Upper lobe of left lung (tissue), 4 donors: Measurements from ENCODE around the gene SEC11A.

Experiments used
- EP300 ChIP-seq, 4 donors: sonication (generic); formaldehyde crosslinking; IDR thresholded peaks; one replicate each; pipeline ENCODE4 v1.5.1; 2017; ENCODE audit warnings: antibody characterized with exemption in 4 of 4, control low read depth in 2 of 4
- POLR2AphosphoS5 ChIP-seq, 2 donors: sonication (generic); formaldehyde crosslinking; IDR thresholded peaks; one replicate each; pipeline ENCODE4 v1.5.1; 2017; ENCODE audit warnings: antibody characterized with exemption in 2 of 2

DNA sequence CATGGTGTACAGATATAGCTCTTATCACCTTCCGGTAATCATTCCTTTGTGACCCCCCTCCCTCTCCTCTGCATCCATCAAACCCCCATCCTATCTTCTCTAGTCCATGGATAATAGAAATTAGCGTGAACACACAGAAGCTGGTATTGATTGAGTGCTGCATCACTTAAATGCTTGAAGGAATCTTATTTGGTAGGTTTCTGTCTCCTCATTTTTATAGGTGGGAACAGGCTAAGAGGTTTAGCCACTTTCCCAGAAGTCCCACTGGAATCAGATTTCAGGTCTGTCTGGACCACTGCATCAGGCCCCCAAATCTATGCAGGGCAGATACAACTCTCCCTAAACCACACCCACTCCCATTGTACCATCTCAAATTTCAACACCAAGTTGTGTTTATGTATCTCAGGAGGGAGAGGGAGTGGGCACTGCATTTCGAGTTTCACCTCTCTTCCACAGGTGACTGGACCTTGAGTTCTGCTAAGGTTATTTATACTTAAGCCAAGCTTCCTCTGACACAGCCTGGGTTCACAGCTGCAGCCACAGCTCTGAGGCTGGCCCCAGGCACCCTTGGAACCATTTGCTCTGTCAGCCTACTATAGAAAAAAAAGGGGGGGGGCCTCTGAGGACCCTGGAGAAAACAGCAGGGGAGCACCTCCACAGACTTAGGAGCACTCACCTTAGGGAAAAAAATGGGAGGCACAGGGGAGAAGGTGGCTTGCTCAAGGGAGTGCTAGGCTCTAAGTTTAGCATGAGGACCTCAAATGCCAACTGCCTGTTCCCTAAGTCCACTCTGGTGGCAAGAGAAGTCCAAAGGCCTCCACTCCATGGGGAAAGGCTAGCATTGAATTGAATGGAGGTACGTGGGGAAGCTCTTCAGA is 55.8 kb downstream of the SEC11A start:
- TF ChIP-seq POLR2AphosphoS5 (IDR thresholded peaks at IDR 0.05) = no peak
- TF ChIP-seq EP300 (IDR thresholded peaks at IDR 0.05) = no peak
